Central memory CD8-positive, alpha-beta T cell (primary cell): ENCODE results near the gene PLXNA4.
A peak's percentile ranks its signal among the peaks of the same experiment; 100 is the strongest.

Experiments used
- ATAC-seq: fragments of 150-1000 bp; cut with Tn5 transposase; replicated peaks from 2 replicates; pipeline ENCODE4 v1.10.0; 2022; ENCODE audit warnings: mild to moderate bottlenecking, moderate FRiP score, moderate number of reproducible peaks; ENCODE audit not compliant: poor library complexity, severe bottlenecking; ENCODE audit errors: extremely low read depth
- DNase-seq, 2 donors: peaks; one replicate each; pipeline ENCODE4 v3.0.0; 2021; ENCODE audit warnings: low spot score in 2 of 2
- H3K27ac Mint-ChIP-seq: one replicate; pipeline ENCODE4 v1.8.0; 2022; ENCODE audit warnings: low read depth, mild to moderate bottlenecking, moderate library complexity, mixed read lengths
- H3K27me3 Mint-ChIP-seq: one replicate; pipeline ENCODE4 v1.8.0; 2022; ENCODE audit warnings: mixed read lengths
- H3K36me3 Mint-ChIP-seq: one replicate; pipeline ENCODE4 v1.8.0; 2022; ENCODE audit warnings: mild to moderate bottlenecking, moderate library complexity, mixed read lengths; ENCODE audit not compliant: insufficient read depth
- H3K4me1 Mint-ChIP-seq: one replicate; pipeline ENCODE4 v1.8.0; 2022; ENCODE audit warnings: mixed read lengths
- H3K4me3 Mint-ChIP-seq: one replicate; pipeline ENCODE4 v1.8.0; 2022; ENCODE audit warnings: mild to moderate bottlenecking, moderate library complexity, mixed read lengths
- H3K9me3 Mint-ChIP-seq: one replicate; pipeline ENCODE4 v1.8.0; 2022; ENCODE audit warnings: mixed read lengths

The PLXNA4 gene

DNA sequence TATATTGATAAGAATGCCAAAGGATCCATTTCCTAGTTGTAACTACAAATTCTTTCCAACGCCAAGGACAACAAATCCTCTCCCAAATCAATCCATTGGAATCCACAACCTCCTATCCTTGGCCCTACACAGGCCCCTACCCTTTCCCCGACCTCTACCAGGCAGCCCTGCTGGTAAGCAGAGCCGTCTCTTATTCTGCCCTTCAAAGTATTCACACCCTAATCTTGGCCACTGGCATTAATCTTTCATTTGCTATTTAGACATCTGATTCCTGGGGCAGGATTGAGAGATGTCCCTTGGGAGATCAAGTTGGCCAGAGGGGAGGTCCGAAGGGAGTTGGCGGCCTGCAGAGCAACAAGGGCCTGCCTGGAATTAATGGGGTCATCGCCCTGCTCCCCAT, 161.4 kb downstream of the PLXNA4 start:
- peaks cover 12% of the 10 kb centered on the region for H3K4me1 Mint-ChIP-seq
- no peaks in the 10 kb centered on the region for H3K36me3 Mint-ChIP-seq
- ATAC-seq = no peak
- H3K9me3 Mint-ChIP-seq = no peaks in the 10 kb centered on the region
- no peak overlapping the region for H3K4me3 Mint-ChIP-seq
- H3K27me3 Mint-ChIP-seq = no peaks in the 10 kb centered on the region
- H3K27ac Mint-ChIP-seq = no peak overlapping the region
- no peak for DNase-seq

DNA sequence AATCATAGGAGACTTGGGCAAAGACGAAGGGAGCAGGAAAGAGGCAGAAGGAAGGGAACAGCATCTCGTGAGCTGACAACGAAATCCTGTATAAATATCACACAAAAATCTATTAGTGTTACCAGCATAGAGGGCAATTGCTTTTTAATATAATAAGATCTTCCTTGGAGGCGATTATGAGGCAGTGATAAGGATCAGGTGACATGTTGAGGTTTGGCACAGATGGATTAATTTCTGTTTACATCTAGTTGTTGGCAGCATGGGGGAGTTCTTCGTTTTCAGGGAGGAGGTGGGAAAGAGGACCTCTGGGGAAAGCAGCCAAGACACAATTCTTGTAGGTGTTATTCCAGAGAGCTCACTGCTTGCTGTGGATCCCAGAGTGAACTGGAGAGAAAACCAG, 163.8 kb downstream of the PLXNA4 start:
- Mint-ChIP-seq H3K36me3 (no peaks in the 10 kb centered on the region), H3K27me3 (no peaks in the 10 kb centered on the region), H3K4me3 (no peak overlapping the region), H3K27ac (no peak overlapping the region), H3K9me3 (no peaks in the 10 kb centered on the region), H3K4me1 (peaks cover 12% of the 10 kb centered on the region)
- DNase-seq (no peak), ATAC-seq (no peak)

DNA sequence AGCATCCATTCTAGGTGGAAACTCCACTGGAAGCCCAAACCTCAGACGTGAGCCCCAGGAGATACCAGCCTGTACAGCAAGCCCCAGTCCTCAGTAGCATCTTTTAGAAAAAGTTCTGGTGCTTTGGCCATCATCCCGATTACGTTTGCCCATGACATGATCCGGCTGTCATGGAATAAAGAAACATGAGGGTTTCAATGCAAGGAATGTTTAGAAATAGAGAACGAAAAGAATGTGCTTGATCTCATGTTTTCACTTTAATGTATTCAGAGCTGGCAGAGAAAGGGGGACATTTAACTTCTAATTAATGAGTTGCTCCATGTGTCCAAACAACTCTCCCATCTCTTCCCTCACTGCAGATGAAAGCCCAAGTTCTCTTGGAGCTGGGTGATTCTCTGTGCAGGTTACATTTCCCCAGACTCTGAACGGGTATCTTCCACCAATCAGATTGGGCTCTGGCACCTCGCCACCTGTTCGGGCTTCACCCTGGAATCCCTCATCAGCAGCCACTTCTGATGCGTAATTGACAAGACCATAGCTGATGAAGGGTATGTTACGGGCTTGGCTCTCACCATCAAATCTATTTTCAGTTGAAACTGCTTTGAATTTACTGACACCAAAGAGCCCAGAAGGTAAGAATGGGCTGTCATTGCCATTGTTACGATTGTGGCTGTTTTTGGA, 165.3 kb downstream of the PLXNA4 start:
- H3K4me3 Mint-ChIP-seq = no peak overlapping the region
- H3K4me1 Mint-ChIP-seq = peaks cover 12% of the 10 kb centered on the region
- ATAC-seq (no peak), DNase-seq (no peak)
- H3K27ac Mint-ChIP-seq = no peak overlapping the region
- H3K36me3 Mint-ChIP-seq = no peaks in the 10 kb centered on the region
- H3K27me3 Mint-ChIP-seq = no peaks in the 10 kb centered on the region
- H3K9me3 Mint-ChIP-seq = no peaks in the 10 kb centered on the region

DNA sequence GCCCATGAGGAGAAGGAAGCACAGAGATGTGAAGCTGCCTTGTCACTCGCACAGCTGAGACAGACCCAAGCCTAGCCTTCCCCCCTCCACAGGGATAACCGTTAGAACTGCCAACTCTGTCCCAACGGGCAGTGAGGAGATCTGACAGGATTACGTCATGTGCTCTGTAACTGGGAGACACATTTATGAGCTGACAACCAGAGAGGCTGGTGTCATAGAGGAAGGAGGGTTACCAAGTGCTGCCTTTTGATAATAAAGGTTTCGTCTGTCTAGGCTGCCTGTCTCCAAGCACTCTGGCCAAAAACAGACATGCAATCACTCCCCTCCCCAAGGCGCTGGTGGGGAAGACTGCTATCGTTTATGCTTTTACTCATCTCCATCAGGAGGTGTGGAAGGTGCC, 165.9 kb downstream of the PLXNA4 start:
- ATAC-seq (no peak), DNase-seq (no peak)
- H3K27ac Mint-ChIP-seq = no peak overlapping the region
- peaks cover 12% of the 10 kb centered on the region for H3K4me1 Mint-ChIP-seq
- H3K9me3 Mint-ChIP-seq = no peaks in the 10 kb centered on the region
- H3K36me3 Mint-ChIP-seq = no peaks in the 10 kb centered on the region
- H3K4me3 Mint-ChIP-seq = no peak overlapping the region
- H3K27me3 Mint-ChIP-seq = no peaks in the 10 kb centered on the region

DNA sequence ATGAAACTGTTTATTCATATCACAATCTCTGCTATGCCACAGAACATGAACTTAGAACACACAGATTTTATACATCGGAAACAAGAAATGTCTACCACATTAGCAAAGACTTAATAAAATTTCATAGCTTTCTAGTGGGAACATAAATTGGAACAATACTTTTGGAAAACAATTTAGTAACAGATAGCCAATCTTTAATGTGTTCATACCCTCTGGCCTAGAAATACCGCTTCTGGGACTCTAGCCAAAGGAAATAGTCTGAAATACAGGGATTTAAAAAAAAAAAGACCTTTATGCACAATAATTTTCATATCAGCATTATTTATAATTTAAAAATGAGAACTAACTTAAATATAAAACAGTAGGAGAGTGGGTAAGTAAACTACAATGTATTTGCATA, 168.5 kb downstream of the PLXNA4 start:
- H3K27me3 Mint-ChIP-seq = no peaks in the 10 kb centered on the region
- H3K4me1 Mint-ChIP-seq = peaks cover 24% of the 10 kb centered on the region
- ATAC-seq (no peak), DNase-seq (no peak)
- no peak overlapping the region for H3K4me3 Mint-ChIP-seq
- H3K36me3 Mint-ChIP-seq = no peaks in the 10 kb centered on the region
- no peak overlapping the region for H3K27ac Mint-ChIP-seq
- H3K9me3 Mint-ChIP-seq = no peaks in the 10 kb centered on the region

DNA sequence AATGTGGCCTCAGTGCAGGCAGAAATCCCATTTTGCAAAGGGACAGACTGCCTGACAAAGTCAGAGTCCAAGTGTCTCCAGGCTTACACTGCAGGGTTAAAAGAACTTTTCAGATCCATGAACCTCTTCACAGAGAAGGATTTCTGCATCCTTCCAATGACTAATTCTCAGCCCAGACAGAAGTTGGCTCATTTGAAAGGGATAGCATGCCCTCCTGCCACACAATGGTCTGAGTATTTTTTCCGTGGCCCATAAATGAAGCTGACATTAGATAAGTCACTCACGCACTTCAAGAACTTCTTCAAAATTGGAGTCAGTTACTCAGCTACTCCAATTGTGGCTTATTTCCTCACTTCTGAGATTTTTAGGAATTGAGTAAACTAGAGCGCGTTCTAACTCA, 170.2 kb downstream of the PLXNA4 start:
- peaks cover under 1% of the 10 kb centered on the region for H3K27me3 Mint-ChIP-seq
- H3K4me1 Mint-ChIP-seq = peaks cover 23% of the 10 kb centered on the region
- no peaks in the 10 kb centered on the region for H3K9me3 Mint-ChIP-seq
- H3K27ac Mint-ChIP-seq = no peak overlapping the region
- H3K4me3 Mint-ChIP-seq = no peak overlapping the region
- H3K36me3 Mint-ChIP-seq = peaks cover 1% of the 10 kb centered on the region
- ATAC-seq (no peak), DNase-seq (no peak)

DNA sequence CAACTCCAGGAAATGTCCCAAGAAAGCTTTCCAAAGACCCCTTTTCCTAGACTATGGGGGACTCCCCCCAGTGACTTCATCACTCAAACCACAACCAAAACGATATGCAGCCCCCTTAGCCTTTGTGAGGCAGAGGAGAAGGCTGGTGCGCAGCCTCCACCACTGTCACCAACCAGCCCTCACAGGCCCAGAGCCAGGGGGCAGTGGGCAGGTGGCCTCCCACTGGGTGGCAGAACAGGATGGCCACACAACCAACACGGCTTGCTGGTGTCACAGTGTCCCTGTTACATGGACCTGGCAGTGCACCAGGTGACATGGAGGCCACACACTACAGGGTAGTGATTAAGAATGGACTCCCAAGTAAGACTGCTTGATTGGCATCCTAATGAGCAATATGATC, 172.0 kb downstream of the PLXNA4 start:
- no peak for ATAC-seq
- H3K27ac Mint-ChIP-seq = no peak overlapping the region
- peaks cover 23% of the 10 kb centered on the region for H3K4me1 Mint-ChIP-seq
- DNase-seq = no peak
- no peak overlapping the region for H3K4me3 Mint-ChIP-seq
- peaks cover 1% of the 10 kb centered on the region for H3K36me3 Mint-ChIP-seq
- no peaks in the 10 kb centered on the region for H3K9me3 Mint-ChIP-seq
- peaks cover 12% of the 10 kb centered on the region for H3K27me3 Mint-ChIP-seq

DNA sequence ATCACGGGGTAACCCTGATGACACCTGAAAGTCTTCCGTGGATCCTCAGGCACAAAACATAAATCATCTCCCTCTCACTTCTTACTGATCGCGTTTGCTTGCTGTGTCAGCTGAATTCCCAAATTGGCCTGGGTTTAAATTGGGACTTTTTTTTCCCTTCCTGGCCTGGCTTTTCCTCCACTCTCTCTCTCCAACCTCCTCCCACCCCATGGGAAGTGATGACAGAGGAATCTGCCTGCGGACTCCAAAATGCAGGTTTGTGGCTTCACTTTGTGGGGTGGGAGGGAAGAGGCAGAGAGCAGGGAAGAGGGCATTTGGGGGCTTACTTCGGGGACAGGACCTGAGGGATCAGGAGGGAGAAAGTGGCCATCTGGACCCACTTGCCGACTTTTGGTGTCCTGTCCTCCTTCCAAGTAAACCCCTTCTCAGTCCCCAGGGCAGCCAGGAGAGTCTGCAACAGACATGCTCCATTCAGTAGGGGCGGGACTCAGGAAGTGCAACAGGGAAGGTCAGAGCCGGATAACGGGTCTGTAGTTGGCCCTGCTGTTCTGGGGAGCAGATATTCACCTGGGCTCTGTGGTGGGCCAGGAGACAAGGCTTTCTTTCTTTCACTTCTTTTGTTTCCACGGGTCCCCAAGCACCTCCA, 172.7 kb downstream of the PLXNA4 start:
- no peak for ATAC-seq
- Mint-ChIP-seq H3K27ac (no peak overlapping the region), H3K36me3 (peaks cover 1% of the 10 kb centered on the region)

DNA sequence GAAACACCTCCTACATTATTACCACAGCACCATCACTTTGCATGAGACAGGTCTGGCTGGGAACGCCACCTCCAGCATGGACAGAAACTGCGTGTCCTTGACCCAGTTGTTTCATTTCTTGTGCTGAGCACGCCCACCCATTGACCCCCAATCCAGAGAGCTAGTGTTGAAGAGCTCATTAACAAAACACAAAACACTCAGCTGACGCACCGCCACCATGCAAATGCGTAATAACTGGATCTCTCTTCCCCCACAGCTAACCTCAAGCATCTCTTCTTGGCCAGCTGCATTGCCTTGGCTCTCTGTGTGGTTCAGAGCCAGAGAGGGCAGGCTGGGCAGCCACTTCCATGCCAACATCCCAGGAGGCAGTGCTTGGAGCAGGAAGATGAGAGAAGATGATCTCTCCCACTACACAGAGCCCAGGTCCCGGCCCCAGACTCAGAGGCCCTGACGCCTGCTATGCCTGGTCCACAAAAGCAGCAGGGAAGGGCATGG, 173.5 kb downstream of the PLXNA4 start:
- Mint-ChIP-seq H3K4me3 (no peak overlapping the region), H3K36me3 (peaks cover 1% of the 10 kb centered on the region), H3K27me3 (peaks cover 12% of the 10 kb centered on the region), H3K4me1 (peaks cover 23% of the 10 kb centered on the region), H3K27ac (no peak overlapping the region), H3K9me3 (no peaks in the 10 kb centered on the region)
- DNase-seq = no peak
- ATAC-seq = no peak

More for the DNA sequence above, 172.7 kb downstream of the PLXNA4 start:
- no peak for DNase-seq
- Mint-ChIP-seq H3K9me3 (no peaks in the 10 kb centered on the region), H3K27me3 (peaks cover 12% of the 10 kb centered on the region), H3K4me3 (no peak overlapping the region), H3K4me1 (peaks cover 23% of the 10 kb centered on the region)

DNA sequence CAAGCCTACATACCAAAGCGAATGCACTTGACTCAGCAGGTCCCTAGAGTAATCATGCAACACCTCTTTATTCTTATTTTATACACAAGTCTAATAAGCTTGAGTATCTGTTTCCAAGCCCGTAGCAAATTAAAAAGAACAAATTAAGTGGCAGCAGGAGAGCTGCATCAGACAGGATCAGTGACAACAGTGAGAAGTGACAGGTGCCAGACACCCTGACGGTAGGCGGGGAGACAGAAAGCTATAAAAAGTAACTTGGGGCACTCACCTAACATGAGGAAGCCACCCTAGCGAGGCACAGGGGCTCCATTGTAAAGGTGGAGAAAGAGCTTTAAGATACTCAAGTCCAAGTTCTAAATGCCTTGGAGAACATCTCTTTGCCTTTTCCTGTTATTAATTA, 174.2 kb downstream of the PLXNA4 start:
- H3K9me3 Mint-ChIP-seq = no peaks in the 10 kb centered on the region
- DNase-seq = no peak
- peak; percentile 58 for ATAC-seq
- H3K36me3 Mint-ChIP-seq = peaks cover 1% of the 10 kb centered on the region
- no peak overlapping the region for H3K4me3 Mint-ChIP-seq
- H3K27ac Mint-ChIP-seq = no peak overlapping the region
- peaks cover 23% of the 10 kb centered on the region for H3K4me1 Mint-ChIP-seq
- peaks cover 12% of the 10 kb centered on the region for H3K27me3 Mint-ChIP-seq

DNA sequence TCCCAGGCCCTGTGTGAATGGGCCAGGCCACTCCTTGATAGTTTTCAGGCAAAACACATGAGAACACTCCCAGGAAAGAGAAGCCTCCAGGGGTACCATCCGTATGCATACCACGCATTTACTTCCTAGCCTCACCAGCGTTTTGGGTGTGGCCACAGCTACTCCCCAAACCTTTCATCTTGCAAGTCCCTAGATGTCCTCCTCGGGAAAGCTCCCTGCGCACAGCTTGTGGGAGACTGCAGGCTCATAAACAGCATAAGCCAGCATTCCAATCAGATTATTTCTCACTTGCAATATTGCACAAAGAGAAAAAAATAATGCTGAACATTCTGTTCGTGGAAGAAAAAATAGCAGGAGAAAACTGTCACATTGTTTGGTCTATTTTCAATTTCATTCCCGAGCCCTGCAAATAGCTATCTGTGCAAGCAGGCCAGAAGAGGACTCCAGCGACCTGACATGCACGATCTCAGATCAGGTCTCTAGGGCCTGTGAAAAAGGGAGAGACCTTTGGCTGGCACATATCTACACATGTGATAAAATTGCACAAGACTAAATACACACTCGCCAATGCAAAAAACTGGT, 175.6 kb downstream of the PLXNA4 start:
- DNase-seq = no peak
- H3K27me3 Mint-ChIP-seq = peaks cover 12% of the 10 kb centered on the region
- ATAC-seq = no peak
- no peak overlapping the region for H3K27ac Mint-ChIP-seq
- no peak overlapping the region for H3K4me3 Mint-ChIP-seq
- H3K9me3 Mint-ChIP-seq = no peaks in the 10 kb centered on the region
- H3K4me1 Mint-ChIP-seq = peaks cover 23% of the 10 kb centered on the region
- peaks cover 1% of the 10 kb centered on the region for H3K36me3 Mint-ChIP-seq

DNA sequence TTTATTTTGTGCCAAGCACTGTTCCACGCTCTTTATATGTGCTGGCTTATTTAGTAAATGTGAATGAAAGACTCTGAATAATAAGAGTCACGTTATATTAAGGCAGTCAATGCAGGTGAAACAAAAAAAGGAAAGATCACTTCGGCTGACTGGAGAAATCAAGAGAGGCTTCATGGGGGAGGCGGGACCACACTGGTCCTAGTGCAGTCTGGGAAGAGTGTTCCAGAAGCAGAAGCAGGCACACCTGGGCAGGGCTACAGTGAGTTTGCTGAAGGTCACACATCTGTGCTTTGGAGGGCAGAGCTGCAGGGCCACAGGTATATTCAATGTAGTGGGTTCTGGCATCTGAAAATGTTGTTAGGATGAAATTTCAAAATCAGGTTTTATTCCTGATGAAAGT, 176.9 kb downstream of the PLXNA4 start:
- H3K4me3 Mint-ChIP-seq = no peak overlapping the region
- H3K4me1 Mint-ChIP-seq = peaks cover 18% of the 10 kb centered on the region
- ATAC-seq = no peak
- H3K9me3 Mint-ChIP-seq = no peaks in the 10 kb centered on the region
- H3K27me3 Mint-ChIP-seq = peaks cover 12% of the 10 kb centered on the region
- H3K36me3 Mint-ChIP-seq = peaks cover 1% of the 10 kb centered on the region
- H3K27ac Mint-ChIP-seq = no peak overlapping the region
- no peak for DNase-seq
